AG04450 (cell line): ENCODE measurements around the gene SCYL2. TPM values are rescaled to one million over a fixed set of nuclear protein-coding genes. Genes with fewer than 3 reads are reported as not detected.
"Not testable (repeated sequence)": the region's sequence is repeated elsewhere in the genome, so short reads cannot be mapped to it uniquely, and the experiment has no call there.

Experiments
- CTCF ChIA-PET: fragments of 300-600, 350-600 bp; formaldehyde crosslinking; extraction: SDS; loops from one replicate; lab custom pipeline; 2022; ENCODE audit warnings: antibody characterized with exemption, inconsistent platforms; lab: Charles Lee
- POLR2A ChIA-PET: fragments of 350-600 bp; formaldehyde crosslinking; extraction: SDS; loops from one replicate; lab custom pipeline; 2021; ENCODE audit warnings: antibody characterized with exemption, inconsistent platforms; lab: Yijun Ruan, JAX
- DNase-seq: peaks from one replicate; pipeline ENCODE4 v3.0.0-alpha.2; 2011; ENCODE audit warnings: low read depth, low spot score
- H3K27ac ChIP-seq: one replicate; pipeline ENCODE4 v1.5.1; 2012; ENCODE audit warnings: low read depth, low read length, control low read depth
- H3K27me3 ChIP-seq: one replicate; pipeline ENCODE4 v1.6.0; 2012; ENCODE audit warnings: low read length; ENCODE audit not compliant: control insufficient read depth, insufficient read depth
- H3K4me3 ChIP-seq: 2 replicates; pipeline ENCODE4 v1.5.1; 2011; ENCODE audit warnings: mild to moderate bottlenecking, low read depth, low read length, control low read depth
- H3K9me3 ChIP-seq: 2 replicates; pipeline ENCODE4 v1.5.1; 2012; ENCODE audit warnings: low read length; ENCODE audit not compliant: control insufficient read depth, insufficient read depth
- polyA plus RNA-seq: library from polyadenylated mRNA; depleted of rRNA; stranded (reverse); fragments of >200 nt; gene quantifications from 2 replicates; pipeline ENCODE4 v1.2.3, GENCODE V29; 2011
- TF ChIP-seq, protein P1 (sequence below): IDR thresholded peaks from 2 replicates; pipeline ENCODE4 v1.5.1; 2011; ENCODE audit warnings: low read depth, low read length, control low read depth, inconsistent platforms

The SCYL2 gene
- polyA plus RNA-seq, 1 experiment, result 50.3 TPM

DNA sequence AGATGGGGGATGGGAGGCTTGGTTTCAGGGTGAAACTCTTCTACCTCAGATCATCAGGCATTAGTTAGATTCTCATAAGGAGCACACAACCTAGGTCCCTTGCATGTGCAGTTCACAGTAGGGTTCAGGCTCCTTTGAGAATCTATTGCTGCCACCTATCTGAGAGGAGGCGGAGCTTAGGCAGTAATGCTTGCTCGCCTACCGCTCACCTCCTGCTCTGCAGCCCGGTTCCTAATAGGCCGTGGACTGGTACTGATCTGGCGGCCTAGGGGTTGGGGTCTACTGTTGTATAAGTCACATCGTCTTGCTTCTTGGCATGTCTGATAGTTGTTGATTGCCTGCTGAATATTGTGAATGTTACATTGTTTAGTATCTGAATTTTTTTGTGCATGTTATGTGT lies 12.2 kb downstream of the SCYL2 start:
- CTCF ChIA-PET, result interaction anchor here (1.5 kb wide), 1 partner anchor 12 kb away, joined by 4 read pairs; the partner anchor contains the start of genes DEPDC4 and SCYL2
- Histone ChIP-seq H3K27ac (no peak overlapping the region), H3K9me3 (no peaks in the 10 kb centered on the region), H3K27me3 (no peaks in the 10 kb centered on the region), H3K4me3 (no peak overlapping the region)
- TF ChIP-seq, protein P1, sequence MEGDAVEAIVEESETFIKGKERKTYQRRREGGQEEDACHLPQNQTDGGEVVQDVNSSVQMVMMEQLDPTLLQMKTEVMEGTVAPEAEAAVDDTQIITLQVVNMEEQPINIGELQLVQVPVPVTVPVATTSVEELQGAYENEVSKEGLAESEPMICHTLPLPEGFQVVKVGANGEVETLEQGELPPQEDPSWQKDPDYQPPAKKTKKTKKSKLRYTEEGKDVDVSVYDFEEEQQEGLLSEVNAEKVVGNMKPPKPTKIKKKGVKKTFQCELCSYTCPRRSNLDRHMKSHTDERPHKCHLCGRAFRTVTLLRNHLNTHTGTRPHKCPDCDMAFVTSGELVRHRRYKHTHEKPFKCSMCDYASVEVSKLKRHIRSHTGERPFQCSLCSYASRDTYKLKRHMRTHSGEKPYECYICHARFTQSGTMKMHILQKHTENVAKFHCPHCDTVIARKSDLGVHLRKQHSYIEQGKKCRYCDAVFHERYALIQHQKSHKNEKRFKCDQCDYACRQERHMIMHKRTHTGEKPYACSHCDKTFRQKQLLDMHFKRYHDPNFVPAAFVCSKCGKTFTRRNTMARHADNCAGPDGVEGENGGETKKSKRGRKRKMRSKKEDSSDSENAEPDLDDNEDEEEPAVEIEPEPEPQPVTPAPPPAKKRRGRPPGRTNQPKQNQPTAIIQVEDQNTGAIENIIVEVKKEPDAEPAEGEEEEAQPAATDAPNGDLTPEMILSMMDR, result no peak
- no peak for DNase-seq
- POLR2A ChIA-PET, result no interaction called here

DNA sequence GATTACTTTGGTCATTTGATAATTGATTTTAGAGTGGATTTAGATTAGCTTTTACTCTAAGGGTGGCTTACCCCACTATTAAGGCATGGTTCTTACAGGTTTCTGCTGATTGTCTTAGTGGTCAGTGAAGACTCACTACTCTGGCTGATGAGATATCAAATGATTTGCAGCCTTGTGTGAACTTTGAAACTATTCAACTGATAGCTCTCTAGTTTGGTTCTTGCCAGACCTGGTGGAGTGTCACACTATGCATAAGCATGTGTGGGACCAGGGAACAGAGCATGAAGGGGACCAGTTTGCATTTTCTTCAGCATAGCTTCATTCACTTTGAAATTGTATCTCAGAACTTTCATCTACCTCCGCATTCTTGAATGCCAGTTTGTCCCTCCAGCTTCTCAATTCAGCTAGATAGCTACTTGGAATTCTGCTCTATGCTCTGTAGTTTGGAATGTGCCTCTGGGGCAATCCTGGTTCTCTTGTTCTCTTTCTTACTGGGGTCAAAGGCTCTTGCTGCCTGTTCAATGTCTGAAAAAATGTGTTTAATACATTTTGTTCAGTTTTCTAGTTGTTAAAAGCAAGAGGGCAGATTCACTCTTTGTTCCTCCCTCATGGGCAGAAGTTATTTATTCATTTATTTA lies 12.7 kb downstream of the SCYL2 start:
- H3K9me3 ChIP-seq, result no peaks in the 10 kb centered on the region
- H3K27me3 ChIP-seq, result no peaks in the 10 kb centered on the region
- ChIA-PET POLR2A (no interaction called here), CTCF (interaction anchor here (0.9 to 1.5 kb wide), 2 partner anchors 9 to 12 kb away, joined by 4 to 5 read pairs; partner anchors contain the start of genes DEPDC4 and SCYL2)
- DNase-seq, result no peak
- H3K4me3 ChIP-seq, result no peak overlapping the region
- no peak overlapping the region for H3K27ac ChIP-seq
- TF ChIP-seq, protein P1, result no peak

DNA sequence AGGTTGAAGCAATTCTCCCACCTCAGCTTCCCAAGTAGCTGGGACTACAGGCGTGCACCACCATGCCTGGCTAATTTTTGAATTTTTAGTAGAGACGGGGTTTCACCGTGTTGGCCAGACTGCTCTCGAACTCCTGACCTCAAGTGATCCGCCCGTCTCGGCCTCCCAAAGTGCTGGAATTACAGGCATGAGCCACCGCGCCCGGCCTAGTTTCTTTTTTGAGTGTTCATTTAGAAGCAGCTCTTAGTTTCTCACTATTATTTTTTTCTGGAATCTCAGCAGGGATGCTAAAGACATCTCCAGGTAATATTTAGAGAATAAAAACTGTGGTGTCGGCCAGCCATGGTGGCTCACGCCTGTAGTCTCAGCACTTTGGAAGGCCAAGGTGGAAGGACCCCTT lies 17.6 kb downstream of the SCYL2 start:
- POLR2A ChIA-PET, H3K4me3 ChIP-seq, DNase-seq, H3K9me3 ChIP-seq, H3K27me3 ChIP-seq, H3K27ac ChIP-seq: not testable (repeated sequence)
- CTCF ChIA-PET, result interaction anchor here (0.9 kb wide), 1 partner anchor 84 kb away, joined by 3 read pairs; the partner anchor contains the start of gene ACTR6

DNA sequence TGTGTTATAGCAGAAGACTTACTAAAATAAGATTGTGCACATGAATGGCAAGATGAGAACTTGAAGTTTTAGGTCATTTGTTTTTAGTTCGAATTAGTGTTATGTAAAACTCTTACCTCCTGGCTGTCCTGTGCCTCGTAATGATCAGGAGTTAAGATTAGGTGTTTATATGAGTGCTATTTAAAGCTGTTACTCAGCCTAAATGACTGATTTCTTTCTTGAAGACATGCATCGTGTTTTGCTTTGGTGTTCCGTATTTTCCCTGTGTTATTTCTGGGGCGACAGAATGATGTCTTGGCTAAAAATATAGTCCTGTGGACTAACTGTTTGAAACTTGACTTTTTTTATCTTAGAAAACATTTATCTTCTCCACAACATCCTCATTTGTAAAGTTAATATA lies 22.1 kb downstream of the SCYL2 start:
- TF ChIP-seq, protein P1, result no peak
- no peaks in the 10 kb centered on the region for H3K27me3 ChIP-seq
- H3K27ac ChIP-seq, result no peak overlapping the region
- H3K4me3 ChIP-seq, result no peak overlapping the region
- CTCF ChIA-PET, result no interaction called here
- POLR2A ChIA-PET, result no interaction called here
- no peak for DNase-seq
- H3K9me3 ChIP-seq, result no peaks in the 10 kb centered on the region; the same call in 1 of the 2 replicates

DNA sequence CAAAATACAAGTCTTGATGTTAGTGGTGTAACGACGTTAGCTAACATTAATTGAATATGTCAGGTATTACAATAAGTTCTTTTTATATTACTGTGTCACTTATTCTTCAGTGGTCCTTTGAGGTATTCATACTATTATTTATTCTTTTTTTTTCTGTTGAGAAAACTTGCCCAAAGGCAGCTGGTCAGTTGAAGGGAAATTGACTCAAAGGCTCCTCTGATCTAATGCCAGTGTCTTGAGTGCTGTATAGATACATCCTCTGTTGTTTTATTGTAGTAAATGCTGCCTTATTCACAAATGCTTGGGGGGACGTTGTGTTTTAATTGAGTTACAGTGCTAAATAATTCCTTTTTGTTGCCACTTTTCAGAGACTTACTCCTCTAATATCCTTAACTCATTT lies 23.0 kb downstream of the SCYL2 start:
- Histone ChIP-seq H3K27me3 (no peaks in the 10 kb centered on the region), H3K4me3 (no peak overlapping the region), H3K9me3 (no peaks in the 10 kb centered on the region; the same call in 1 of the 2 replicates), H3K27ac (no peak overlapping the region)
- POLR2A ChIA-PET, result interaction anchor here (0.9 kb wide), 1 partner anchor 23 kb away, joined by 6 read pairs; the partner anchor contains the start of genes DEPDC4 and SCYL2
- CTCF ChIA-PET, result interaction anchor here (0.6 kb wide), 1 partner anchor 1433 kb away, joined by 3 read pairs; no protein-coding TSS in a partner anchor
- TF ChIP-seq, protein P1, result no peak
- no peak for DNase-seq
